T-helper 2 cell (primary cell): ENCODE data around the gene FBXO3.

Source experiments
- DNase-seq, 5 experiments: peaks; one replicate each; pipeline versions ENCODE4 v3.0.0 to v3.0.0-alpha.2; 2012 to 2022

FBXO3 gene

GRCh38 chr11:33700502-33701271 is 73.6 kb downstream of the FBXO3 start, which contains the start of gene C11orf91:
Gene C11orf91 (minus strand): TSS chr11:33700826. CDS start chr11:33700740, 86 bp downstream.
- DNase-seq = peak; percentile 85 to 96 (median 92)

- no peak for DNase-seq
Measured at GRCh38 chr11:33700063-33700501, 74.2 kb downstream of the FBXO3 start.

DNA sequence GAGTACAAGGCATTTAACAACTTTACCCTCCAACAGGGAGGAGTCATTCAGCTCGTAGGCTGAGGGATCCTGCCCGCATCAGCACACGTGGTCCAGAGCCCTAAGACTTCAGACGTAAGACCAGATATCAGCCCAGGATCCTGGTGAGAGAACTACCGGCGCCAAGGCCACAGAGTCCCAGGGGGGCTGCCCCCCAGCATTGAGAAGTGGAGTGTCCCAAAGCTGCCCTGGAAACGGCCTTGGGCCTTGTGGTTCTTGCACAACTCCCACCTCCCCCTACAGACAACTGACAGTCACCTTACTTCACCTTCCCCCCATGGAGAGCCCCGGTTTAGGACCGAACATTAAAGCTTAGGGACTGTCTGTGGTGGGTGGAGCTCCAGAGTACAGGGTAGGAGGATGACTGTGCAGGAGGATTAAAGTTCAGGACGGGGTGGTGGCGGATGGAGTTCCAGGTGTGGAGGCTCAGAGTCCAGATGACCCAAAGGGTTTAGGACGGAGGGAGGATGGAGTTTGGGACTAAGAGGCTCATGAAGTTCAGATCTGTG is 74.7 kb downstream of the FBXO3 start:
- no peak for DNase-seq

DNA sequence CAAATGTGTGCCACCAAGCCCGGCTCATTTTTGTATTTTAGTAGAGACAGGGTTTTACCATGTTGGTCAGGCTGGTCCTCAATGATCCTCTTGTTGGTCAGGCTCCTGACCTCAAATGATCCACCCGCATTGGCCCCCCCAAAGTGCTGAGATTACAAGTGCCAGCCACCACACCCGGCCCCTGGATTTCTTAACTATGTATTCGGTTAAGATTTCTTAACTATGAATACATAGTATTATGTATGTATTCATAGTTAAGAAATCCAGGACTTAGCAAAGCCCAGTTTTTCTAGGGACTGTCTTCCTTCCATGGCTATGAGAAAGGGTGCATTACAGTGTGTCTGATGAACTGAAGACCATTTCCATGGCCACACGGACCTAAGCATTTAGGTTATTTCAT is 75.4 kb downstream of the FBXO3 start:
- DNase-seq = no peak

GRCh38 chr11:33697997-33698396 is 76.3 kb downstream of the FBXO3 start:
- DNase-seq = no peak

DNA sequence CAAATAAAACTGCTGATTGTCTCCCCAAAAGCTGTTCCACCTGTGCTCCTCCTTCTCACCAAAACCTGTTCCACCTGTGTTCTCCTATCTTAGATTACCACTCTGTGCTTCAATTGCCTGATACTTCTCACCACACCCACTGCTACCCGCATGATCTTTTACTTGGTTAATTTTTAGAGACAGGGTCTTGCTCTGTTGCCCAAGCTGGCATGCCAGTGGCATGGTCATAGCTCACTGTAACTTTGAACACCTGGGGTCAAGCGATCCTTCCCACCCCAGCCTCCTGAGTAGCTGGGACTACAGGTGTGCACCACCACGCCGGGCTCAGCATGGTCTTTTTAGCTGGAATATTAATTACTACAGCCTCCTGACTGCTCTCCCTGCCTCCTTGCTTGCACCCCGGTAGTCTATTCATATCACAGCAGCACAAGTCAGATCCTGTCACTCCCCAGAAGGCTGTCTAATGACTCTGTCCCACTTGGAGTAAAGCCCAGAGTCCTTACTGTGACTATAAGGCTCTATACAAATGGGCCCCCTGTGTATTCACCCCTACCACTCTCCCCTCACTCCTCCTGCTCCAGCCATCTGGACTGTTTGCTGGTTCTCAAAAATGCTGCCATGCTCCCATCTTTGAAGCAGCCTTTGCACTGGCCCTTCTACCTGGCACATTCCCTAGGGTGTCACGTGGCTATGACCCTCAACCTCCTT is 77.2 kb downstream of the FBXO3 start:
- DNase-seq = no peak

GRCh38 chr11:33696411-33696810 is 77.9 kb downstream of the FBXO3 start:
- DNase-seq = peak in 1 of 5 experiments; percentile 17

DNA sequence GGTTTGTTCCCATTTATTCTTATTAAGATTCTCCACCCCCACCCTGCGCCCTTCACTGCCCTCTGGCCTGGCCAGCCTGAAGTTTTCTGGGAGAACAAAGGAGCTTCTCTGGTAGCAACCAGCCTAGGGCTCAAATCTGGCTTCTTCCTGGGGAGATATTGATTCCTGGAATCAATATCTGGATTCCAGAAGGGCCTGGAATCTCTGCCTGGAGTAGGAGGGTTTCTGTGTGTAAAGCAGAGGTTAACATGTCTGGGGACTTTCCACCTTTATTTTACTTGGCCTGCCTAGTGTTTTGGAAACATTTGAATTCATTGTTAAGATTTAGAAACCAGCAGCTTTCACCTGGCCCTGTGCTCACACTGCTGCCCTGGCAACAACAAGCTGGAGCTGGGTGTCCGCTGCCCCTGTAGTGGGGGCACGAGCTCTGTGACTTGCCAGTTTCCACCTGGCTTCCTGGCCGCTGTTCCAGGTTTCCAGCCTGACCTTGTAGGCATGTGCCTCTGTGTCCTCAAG is 79.2 kb downstream of the FBXO3 start:
- DNase-seq = no peak

DNA sequence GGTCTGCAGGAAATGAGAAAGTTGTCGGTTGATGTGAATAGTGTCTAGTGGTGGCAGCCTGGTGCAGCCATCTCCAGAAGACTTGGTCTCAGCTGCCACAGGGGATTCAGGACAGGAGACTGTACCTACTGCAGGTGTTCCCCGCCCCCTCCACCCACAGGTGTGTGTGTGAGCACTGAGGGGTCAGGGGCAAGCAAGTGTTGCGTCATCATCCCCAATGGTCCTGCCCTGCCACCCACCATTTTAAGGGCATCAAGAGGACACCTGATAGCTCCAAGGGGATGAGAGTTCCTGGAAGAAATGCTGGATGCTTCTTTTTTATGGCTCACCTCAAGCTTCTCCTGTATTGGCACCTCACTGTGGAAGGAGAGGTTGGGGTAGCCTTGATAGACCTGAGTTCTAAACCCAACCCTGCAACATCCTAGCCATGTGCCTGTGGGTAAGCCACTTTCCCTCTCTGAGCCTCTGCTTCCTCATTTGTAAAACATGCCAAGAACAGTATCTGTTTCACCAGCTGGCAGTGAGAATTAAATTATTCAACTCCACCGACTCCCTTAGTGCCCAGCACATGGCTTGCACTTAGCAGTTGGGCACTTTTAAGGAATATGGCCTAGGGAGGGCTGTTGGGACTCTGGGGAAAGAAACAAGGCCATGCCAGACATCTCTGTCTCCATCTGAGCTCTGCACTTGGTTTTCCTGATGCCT is 79.8 kb downstream of the FBXO3 start:
- no peak for DNase-seq

GRCh38 chr11:33692541-33692940 is 81.8 kb downstream of the FBXO3 start:
- no peak for DNase-seq

DNA sequence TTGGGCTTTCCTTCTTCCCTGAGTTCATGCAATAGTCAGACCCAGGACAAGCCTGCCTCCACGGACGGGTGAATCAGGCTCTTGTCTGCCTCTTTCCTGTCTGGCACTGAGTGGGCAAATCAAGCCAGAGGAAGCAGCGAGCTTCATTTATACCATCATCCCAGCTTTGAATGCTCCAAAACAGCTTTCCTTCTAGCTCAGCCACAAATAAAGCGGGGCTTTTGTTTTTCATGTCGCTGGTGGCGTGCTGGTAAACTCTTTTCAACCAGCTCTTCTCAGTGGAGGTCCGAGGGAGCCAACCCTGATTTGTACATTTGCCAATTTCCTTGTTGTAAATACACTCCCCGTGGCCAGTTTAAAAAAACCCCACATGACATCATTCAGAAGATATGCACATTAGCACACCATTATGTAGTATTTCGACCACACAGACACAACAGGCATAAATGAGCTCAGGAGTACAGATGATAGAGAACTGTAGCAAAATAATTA is 82.3 kb downstream of the FBXO3 start:
- DNase-seq = no peak

DNA sequence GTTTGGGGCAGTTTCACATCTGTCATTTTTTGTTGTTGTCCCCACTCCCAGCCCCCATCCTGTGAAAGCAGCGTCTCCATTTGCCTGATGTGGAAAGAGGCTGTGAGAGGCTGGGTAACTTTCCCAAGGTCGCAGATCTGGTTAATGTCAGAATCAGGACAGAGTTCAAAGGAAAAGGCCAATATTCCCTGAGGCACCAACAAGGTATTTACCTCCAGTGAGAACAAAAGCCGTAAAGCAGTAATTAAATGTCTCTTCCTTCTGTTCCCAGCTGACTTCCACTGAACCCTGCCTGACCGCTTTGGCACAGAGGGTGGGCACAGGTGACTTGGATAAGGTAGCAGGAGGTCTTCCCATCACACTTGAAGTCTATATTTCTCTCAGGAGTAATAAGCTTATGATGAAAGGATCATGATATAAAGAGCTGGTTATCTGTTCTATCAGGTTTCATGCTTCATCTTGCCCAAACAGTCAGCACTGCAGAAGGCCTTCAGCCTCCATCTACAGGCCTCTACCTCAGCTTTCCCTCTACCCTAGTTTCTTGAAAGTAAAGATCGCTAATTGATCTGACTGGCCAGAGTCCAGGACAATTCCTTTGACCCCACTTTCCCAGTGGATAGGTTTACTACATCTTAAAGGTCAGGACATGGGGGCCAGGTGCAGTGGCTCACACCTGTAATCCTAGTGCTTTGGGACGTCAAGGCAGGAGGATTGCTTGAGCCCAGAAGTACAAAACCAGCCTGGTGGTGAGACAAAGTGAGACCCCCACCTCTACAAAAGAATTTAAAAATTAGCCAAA is 83.1 kb downstream of the FBXO3 start:
- no peak for DNase-seq
